Endothelial cell of umbilical vein (primary cell): ENCODE data around the gene PLXND1. TPM values are rescaled to one million over a fixed set of nuclear protein-coding genes. Genes with fewer than 3 reads are reported as not detected.

Source experiments
- BruUV-seq: library from RNA; stranded (reverse); fragments of 400-500 nt; replicated peaks from 2 replicates; lab custom pipeline; 2021; lab: Mats Ljungman, UMichigan
- CTCF ChIA-PET: fragments of 300-600, 350-600 bp; sonication (Branson Sonifier 250); formaldehyde crosslinking; loops from one replicate; lab custom pipeline; 2021; ENCODE audit warnings: antibody characterized with exemption, inconsistent platforms; lab: Charles Lee
- POLR2A ChIA-PET: fragments of 300-600, 350-600 bp; sonication (Branson Sonifier 250); formaldehyde crosslinking; loops from one replicate; lab custom pipeline; 2021; ENCODE audit warnings: antibody characterized with exemption, inconsistent platforms; lab: Charles Lee
- DNase-seq: peaks from one replicate; pipeline ENCODE4 v3.0.0-alpha.2; 2011; ENCODE audit warnings: low read depth, low spot score
- FAIRE-seq: peaks from 2 replicates; lab custom pipeline; 2011; peaks lifted over from hg19 to GRCh38; lab: Jason Lieb, UNC
- H2AFZ ChIP-seq: 2 replicates; pipeline ENCODE4 v1.6.0; 2012; ENCODE audit warnings: low read depth, low read length, control low read depth, inconsistent platforms
- H3K27ac ChIP-seq: 2 replicates; pipeline ENCODE4 v1.5.1; 2011; ENCODE audit warnings: low read depth, mild to moderate bottlenecking, control low read depth, low read length, moderate library complexity; ENCODE audit not compliant: insufficient read depth
- H3K27me3 ChIP-seq, 2 experiments: 2 replicates each; pipeline versions ENCODE4 v1.6.0 to v1.6.1; 2011; ENCODE audit warnings: low read length in 2 of 2, mixed read lengths in 1 of 2; ENCODE audit not compliant: control insufficient read depth in 2 of 2, insufficient read depth in 2 of 2
- H3K36me3 ChIP-seq, 2 experiments: 2 replicates in 1 of 2; 3 replicates in 1 of 2; pipeline ENCODE4 v1.5.1; 2011; ENCODE audit warnings: low read length in 2 of 2, mild to moderate bottlenecking in 1 of 2, moderate library complexity in 1 of 2; ENCODE audit not compliant: control insufficient read depth in 2 of 2, insufficient read depth in 2 of 2; ENCODE audit errors: extremely low read depth in 1 of 2
- H3K4me1 ChIP-seq: 3 replicates; pipeline ENCODE4 v1.5.1; 2011; ENCODE audit warnings: mild to moderate bottlenecking, low read length; ENCODE audit not compliant: control insufficient read depth, insufficient read depth; ENCODE audit errors: extremely low read depth
- H3K4me2 ChIP-seq: 2 replicates; pipeline ENCODE4 v1.6.1; 2011; ENCODE audit warnings: low read length, control low read depth, mixed read lengths; ENCODE audit not compliant: insufficient read depth
- H3K4me3 ChIP-seq, 3 experiments: fragments of 200-600 bp in 1 of 3; sonication (generic), shearing (Covaris generic) in 1 of 3; replicated peaks in 1 of 3; 2 replicates each; pipeline ENCODE4 v1.5.1; 2011 to 2016; ENCODE audit warnings: control low read depth in 3 of 3, low read length in 3 of 3, mild to moderate bottlenecking in 2 of 3, inconsistent platforms in 1 of 3, low read depth in 1 of 3, moderate library complexity in 1 of 3; ENCODE audit not compliant: insufficient read depth in 1 of 3
- H3K79me2 ChIP-seq: 2 replicates; pipeline ENCODE4 v1.6.0; 2012; ENCODE audit warnings: low read length, inconsistent platforms; ENCODE audit not compliant: control insufficient read depth, insufficient read depth
- H3K9ac ChIP-seq: replicated peaks from 2 replicates; pipeline ENCODE3; 2011; ENCODE audit warnings: low read length, control low read depth; ENCODE audit not compliant: insufficient read depth; ENCODE audit errors: extremely low read depth
- H3K9me1 ChIP-seq: replicated peaks from 3 replicates; pipeline ENCODE4 v1.6.0; 2011; ENCODE audit warnings: mild to moderate bottlenecking, low read length; ENCODE audit not compliant: control insufficient read depth, insufficient read depth; ENCODE audit errors: extremely low read depth
- H3K9me3 ChIP-seq: replicated peaks from 2 replicates; pipeline ENCODE4 v1.5.1; 2012; ENCODE audit warnings: low read length, inconsistent platforms; ENCODE audit not compliant: control insufficient read depth, insufficient read depth
- H4K20me1 ChIP-seq: replicated peaks from 2 replicates; pipeline ENCODE3; 2011; ENCODE audit warnings: mild to moderate bottlenecking, low read length; ENCODE audit not compliant: control insufficient read depth, insufficient read depth; ENCODE audit errors: extremely low read depth
- CTCF ChIP-seq, 2 donors: IDR thresholded peaks; 1 replicate in 1 of 2; 2 replicates in 1 of 2; pipeline ENCODE4 v1.5.1; 2011; ENCODE audit warnings: low read length in 2 of 2, mild to moderate bottlenecking in 2 of 2, moderate library complexity in 2 of 2, control low read depth in 1 of 2, inconsistent platforms in 1 of 2, low read depth in 1 of 2; ENCODE audit not compliant: insufficient read depth in 1 of 2; ENCODE audit errors: extremely low read depth in 1 of 2
- EZH2 ChIP-seq: IDR thresholded peaks from 2 replicates; pipeline ENCODE4 v1.6.1; 2012; ENCODE audit warnings: borderline replicate concordance, low read depth, mild to moderate bottlenecking, moderate library complexity, low read length, inconsistent platforms; ENCODE audit not compliant: severe bottlenecking
- FOS ChIP-seq: IDR thresholded peaks from 2 replicates; pipeline ENCODE4 v1.6.1; 2011; ENCODE audit warnings: mild to moderate bottlenecking, low read length, moderate library complexity, borderline replicate concordance; ENCODE audit not compliant: insufficient read depth
- GATA2 ChIP-seq: IDR thresholded peaks from 2 replicates; pipeline ENCODE4 v1.7.0; 2011; ENCODE audit warnings: low read depth, mild to moderate bottlenecking, moderate library complexity, mixed read lengths, low read length; ENCODE audit not compliant: insufficient read length, insufficient read depth
- JUN ChIP-seq: IDR thresholded peaks from 2 replicates; pipeline ENCODE4 v1.6.1; 2011; ENCODE audit warnings: borderline replicate concordance, low read depth; ENCODE audit not compliant: insufficient read length, insufficient read depth
- MAX ChIP-seq: IDR thresholded peaks from 2 replicates; pipeline ENCODE4 v1.6.1; 2011; ENCODE audit not compliant: insufficient read depth, insufficient read length
- MYC ChIP-seq: IDR thresholded peaks from one replicate; pipeline ENCODE4 v1.6.1; 2011; ENCODE audit warnings: mild to moderate bottlenecking, low read depth, low read length
- POLR2A ChIP-seq: IDR thresholded peaks from 2 replicates; pipeline ENCODE4 v1.6.1; 2012; ENCODE audit warnings: low read depth, mild to moderate bottlenecking, control low read depth, low read length
- POLR2AphosphoS5 ChIP-seq: IDR thresholded peaks from 2 replicates; pipeline ENCODE4 v1.6.1; 2012; ENCODE audit warnings: low read depth, mild to moderate bottlenecking, control low read depth, low read length, moderate library complexity; ENCODE audit not compliant: insufficient read depth
- dilution Hi-C: fragments of 300-500 bp; cut with MboI; formaldehyde crosslinking; loops from one replicate; pipeline ENCODE4 v1.15.0; 2019; ENCODE audit warnings: low sequenced_read_pairs; ENCODE audit not compliant: extremely low pct_ligation_motif_present
- intact Hi-C: fragments of 100-400 bp; cut with micrococcal nuclease; formaldehyde crosslinking; loops from one replicate; pipeline ENCODE4 v1.10.0; 2022
- polyA plus RNA-seq, 4 experiments: library from polyadenylated mRNA; depleted of rRNA in 3 of 4; stranded (reverse) in 3 of 4; unstranded in 1 of 4; fragments of >200 nt; gene quantifications; 2 replicates each; pipeline versions ENCODE4 v1.2.1 to v1.2.3, GENCODE V29; 2011 to 2012; ENCODE audit warnings: missing spikeins in 1 of 4
- total RNA-seq: library from RNA; stranded (reverse); gene quantifications from 2 replicates; pipeline ENCODE4 v1.2.3, GENCODE V29; 2021

The PLXND1 gene
- total and polyA plus RNA-seq, 2 donors (not counting 3 experiments of a cell fraction or from before 2014, with no cell fraction given): 300 to 834 TPM

GRCh38 chr3:129636082-129636481 is 29.6 kb upstream of the PLXND1 start:
- Histone ChIP-seq H3K27ac (no peak overlapping the region), H3K4me3 (no peak overlapping the region), H3K9me3 (no peaks in the 10 kb centered on the region), H3K79me2 (no peaks in the 10 kb centered on the region), H3K4me1 (no peaks in the 10 kb centered on the region), H3K9me1 (no peaks in the 10 kb centered on the region), H3K4me2 (no peak overlapping the region), H3K36me3 (no peaks in the 10 kb centered on the region), H3K9ac (no peak overlapping the region), H4K20me1 (no peaks in the 10 kb centered on the region), H3K27me3 (no peaks in the 10 kb centered on the region), H2AFZ (no peak overlapping the region)
- CTCF ChIA-PET: no interaction called here
- TF ChIP-seq JUN (no peak), POLR2A (no peak), MYC (no peak)
- BruUV-seq: no TSS peak
- dilution Hi-C loops: no loop called here
- intact Hi-C loops: no loop called here
- no peak for DNase-seq
- no peak for FAIRE-seq
- POLR2A ChIA-PET: no interaction called here

GRCh38 chr3:129635656-129636055 is 29.2 kb upstream of the PLXND1 start:
- ChIA-PET POLR2A (no interaction called here), CTCF (interaction anchor here (1.0 kb wide), 1 partner anchor 145 kb away, joined by 3 read pairs; no protein-coding TSS in a partner anchor)
- intact Hi-C loops: no loop called here
- H3K9ac ChIP-seq: no peak overlapping the region
- no peaks in the 10 kb centered on the region for H3K9me3 ChIP-seq
- no peaks in the 10 kb centered on the region for H3K79me2 ChIP-seq
- TF ChIP-seq GATA2 (no peak), MYC (no peak), EZH2 (no peak), CTCF (IDR thresholded peaks at IDR 0.05; ENCODE audit: extremely low read depth in 1 of 2, insufficient read depth in 1 of 2, low read depth in 1 of 2, low read length in 2 of 2) (no peak), JUN (no peak), FOS (no peak), POLR2A (no peak), MAX (no peak), POLR2AphosphoS5 (no peak)
- dilution Hi-C loops: no loop called here
- H4K20me1 ChIP-seq: no peaks in the 10 kb centered on the region
- FAIRE-seq (no peak), DNase-seq (no peak)
- BruUV-seq: no TSS peak
- no peaks in the 10 kb centered on the region for H3K4me1 ChIP-seq
- no peak overlapping the region for H3K4me2 ChIP-seq
- no peaks in the 10 kb centered on the region for H3K27me3 ChIP-seq
- no peak overlapping the region for H3K4me3 ChIP-seq
- no peak overlapping the region for H3K27ac ChIP-seq
- H3K9me1 ChIP-seq: no peaks in the 10 kb centered on the region
- no peaks in the 10 kb centered on the region for H3K36me3 ChIP-seq
- no peak overlapping the region for H2AFZ ChIP-seq
